ENCODE data around the gene ACD.

- no peak for TF ChIP-seq CTCF (IDR thresholded peaks at IDR 0.05)
- TF ChIP-seq POLR2A (IDR thresholded peaks at IDR 0.05), result no peak
These were observed 6.0 kb upstream of the ACD start for GRCh38 chr16:67666032-67666551.
